Stomach smooth muscle (tissue), 2 donors: ENCODE measurements around the gene LY86.

Experiments used
- H3K27ac ChIP-seq: one replicate; pipeline ENCODE4 v1.7.0; 2013; ENCODE audit warnings: mild to moderate bottlenecking, low read length, inconsistent platforms
- H3K27me3 ChIP-seq, 2 donors: one replicate each; pipeline ENCODE4 v1.7.0; 2013; ENCODE audit warnings: low read length in 2 of 2; ENCODE audit not compliant: insufficient read depth in 2 of 2, control insufficient read depth in 1 of 2
- H3K36me3 ChIP-seq, 2 donors: one replicate each; pipeline ENCODE4 v1.7.0; 2013; ENCODE audit warnings: low read length in 2 of 2; ENCODE audit not compliant: control insufficient read depth in 2 of 2, insufficient read depth in 2 of 2
- H3K4me1 ChIP-seq: one replicate; pipeline ENCODE4 v1.7.0; 2013; ENCODE audit warnings: low read length; ENCODE audit not compliant: control insufficient read depth, insufficient read depth
- H3K4me3 ChIP-seq, 2 donors: one replicate each; pipeline ENCODE4 v1.7.0; 2013; ENCODE audit warnings: low read length in 2 of 2
- H3K9ac ChIP-seq, 2 donors: one replicate each; pipeline ENCODE4 v1.7.0; 2013; ENCODE audit warnings: low read length in 2 of 2, mild to moderate bottlenecking in 1 of 2
- H3K9me3 ChIP-seq, 2 donors: one replicate each; pipeline ENCODE4 v1.7.0; 2013; ENCODE audit warnings: low read length in 2 of 2; ENCODE audit not compliant: control insufficient read depth in 2 of 2
- donor health status: healthy.
- donor health status: Pancreatic carcinoma.

The LY86 gene

DNA sequence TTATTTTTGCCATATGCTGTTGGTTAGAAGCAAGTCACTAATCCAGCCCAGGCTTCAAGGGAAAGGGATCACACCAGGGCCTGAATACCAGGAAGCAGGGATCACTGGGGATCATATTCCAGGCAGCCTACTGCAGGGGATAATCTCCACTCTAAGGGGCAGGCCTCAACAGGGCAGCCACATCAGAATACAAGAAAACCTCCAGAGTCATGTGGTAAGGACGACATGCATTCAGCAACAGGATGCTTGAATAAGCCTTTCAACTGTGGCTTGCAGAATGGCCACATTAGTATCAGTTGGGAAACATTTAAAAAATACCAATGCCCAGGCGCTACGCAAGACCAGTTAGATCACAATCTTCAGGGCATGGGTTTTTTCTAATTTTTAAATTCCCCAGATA, 109.1 kb downstream of the LY86 start:
- no peaks in the 10 kb centered on the region for H3K27me3 ChIP-seq
- no peak overlapping the region for H3K4me3 ChIP-seq
- peaks cover 42% of the 10 kb centered on the region for H3K4me1 ChIP-seq
- no peak overlapping the region for H3K27ac ChIP-seq
- H3K36me3 ChIP-seq, result no peaks in the 10 kb centered on the region
- H3K9me3 ChIP-seq, result no peaks in the 10 kb centered on the region
- peak overlapping the region in 1 of 2 donors; percentile 30 for H3K9ac ChIP-seq

DNA sequence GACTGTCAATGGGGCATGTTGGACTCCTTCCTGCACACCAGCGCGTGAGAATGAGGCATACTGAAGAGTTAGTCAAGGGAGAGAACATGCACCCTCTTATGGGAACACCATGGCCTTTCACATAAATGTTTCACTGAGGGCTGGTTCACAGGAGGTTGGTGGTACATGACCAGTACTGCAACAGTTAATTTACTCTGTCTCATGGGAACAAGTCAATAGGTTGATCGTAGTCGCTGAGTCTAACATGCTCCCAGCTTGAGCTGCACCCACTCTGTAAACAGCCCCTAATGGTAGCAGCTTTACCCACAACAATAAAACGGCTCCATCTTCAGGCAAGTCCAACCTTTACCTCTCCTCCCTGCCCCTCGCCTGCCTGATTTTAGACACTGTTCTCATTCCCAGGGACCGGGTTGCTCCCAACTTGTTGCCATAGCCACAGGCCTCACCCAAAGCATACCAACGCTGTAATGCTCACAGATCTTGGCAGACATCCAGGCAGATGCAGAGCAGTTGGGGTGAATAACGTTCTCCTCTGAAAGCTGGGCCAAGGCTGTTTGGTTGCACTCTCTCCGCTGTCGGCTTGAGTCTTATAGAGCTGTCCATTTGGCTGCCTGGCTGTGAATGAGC, 111.3 kb downstream of the LY86 start:
- Histone ChIP-seq H3K27me3 (no peaks in the 10 kb centered on the region), H3K4me3 (peak overlapping the region in 1 of 2 donors; percentile 54), H3K36me3 (no peaks in the 10 kb centered on the region), H3K9me3 (no peaks in the 10 kb centered on the region), H3K4me1 (peaks cover 34% of the 10 kb centered on the region), H3K9ac (peak overlapping the region in 1 of 2 donors; percentile 36), H3K27ac (peak overlapping the region; percentile 53)

DNA sequence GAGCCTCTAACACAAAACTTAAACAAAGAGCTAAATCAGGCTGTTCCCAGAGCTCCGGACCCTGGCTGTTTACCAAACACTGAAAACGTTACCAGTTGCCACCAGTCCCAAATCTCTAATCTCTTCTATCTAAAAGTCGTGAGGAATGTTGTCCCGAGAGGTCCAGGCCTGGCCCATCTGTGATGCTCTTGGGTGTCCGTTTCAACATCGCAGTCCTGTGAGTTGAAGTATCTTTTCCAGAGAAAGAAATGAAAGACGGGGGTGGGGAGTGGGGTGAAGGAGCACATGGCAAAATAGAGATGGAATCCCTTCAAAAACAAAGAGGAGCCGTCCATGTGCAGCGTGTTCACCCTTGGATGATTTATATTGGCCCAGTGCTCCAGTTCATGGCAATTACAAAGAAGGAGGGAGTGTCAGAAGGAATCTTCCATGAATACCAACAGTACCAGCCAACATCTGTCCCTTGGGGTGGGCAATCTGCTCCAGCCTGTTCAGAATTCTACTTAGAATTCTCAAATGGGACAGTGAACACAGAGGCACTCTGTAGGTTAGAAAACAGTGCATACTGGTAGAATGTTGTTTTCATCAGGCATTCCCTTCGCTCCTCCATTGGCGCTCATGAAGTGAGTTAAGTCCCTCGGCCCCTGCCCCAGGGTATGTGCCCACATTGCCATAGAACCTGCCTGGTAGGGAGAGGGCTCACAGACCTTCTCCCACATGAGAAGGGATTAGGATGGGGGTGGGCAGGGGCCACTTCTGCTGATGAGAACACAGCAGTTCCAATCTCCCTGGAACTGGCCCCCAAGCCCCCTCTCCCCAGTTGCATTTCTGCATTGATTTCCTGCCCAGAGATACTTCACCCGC, 112.1 kb downstream of the LY86 start:
- peak overlapping the region in 1 of 2 donors; percentile 54 for H3K4me3 ChIP-seq
- peak overlapping the region; percentile 53 for H3K27ac ChIP-seq
- no peaks in the 10 kb centered on the region for H3K9me3 ChIP-seq
- peaks cover 27% of the 10 kb centered on the region for H3K4me1 ChIP-seq
- H3K36me3 ChIP-seq, result no peaks in the 10 kb centered on the region
- no peak overlapping the region for H3K9ac ChIP-seq
- no peaks in the 10 kb centered on the region for H3K27me3 ChIP-seq

DNA sequence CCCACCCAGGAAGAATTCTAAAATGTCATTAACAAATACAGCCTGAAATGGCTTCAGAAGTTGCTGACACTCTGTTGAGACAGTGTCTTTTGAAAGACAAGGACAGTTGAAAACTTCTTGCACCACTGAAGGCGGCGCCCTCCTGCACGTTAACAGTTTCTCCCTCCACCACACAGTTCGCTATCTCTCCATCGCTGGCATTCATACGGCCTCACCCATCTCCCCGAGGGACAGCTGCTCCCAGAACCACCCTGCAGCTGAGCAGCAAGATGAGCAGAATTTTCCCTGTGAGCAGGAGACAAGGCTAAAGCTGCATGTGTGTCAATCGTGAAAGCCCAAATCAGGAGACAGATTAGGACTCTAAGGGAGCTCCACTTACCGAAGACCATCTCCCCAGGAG, 113.3 kb downstream of the LY86 start:
- H3K27me3 ChIP-seq, result no peaks in the 10 kb centered on the region
- no peak overlapping the region for H3K27ac ChIP-seq
- H3K36me3 ChIP-seq, result no peaks in the 10 kb centered on the region
- peaks cover 18% of the 10 kb centered on the region for H3K4me1 ChIP-seq
- H3K4me3 ChIP-seq, result no peak overlapping the region
- H3K9ac ChIP-seq, result no peak overlapping the region
- no peaks in the 10 kb centered on the region for H3K9me3 ChIP-seq

DNA sequence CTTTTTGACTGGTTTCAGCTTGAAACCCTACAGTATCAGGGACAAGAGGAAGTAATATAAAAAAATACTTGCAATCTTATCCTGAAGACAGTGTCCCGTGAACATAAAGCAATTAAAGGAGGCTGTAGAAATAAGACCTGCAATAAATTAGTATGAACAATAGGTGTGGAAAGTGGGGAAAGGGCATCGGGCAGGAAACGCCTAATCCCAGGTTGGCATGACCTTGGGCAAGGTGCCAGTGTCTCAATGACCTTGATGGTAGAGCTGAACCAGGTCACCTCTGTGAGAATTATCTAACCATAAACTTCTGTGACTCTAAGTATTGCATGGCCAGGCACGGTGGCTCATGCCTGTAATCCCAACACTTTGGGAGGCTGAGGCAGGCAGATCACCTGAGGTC, 115.2 kb downstream of the LY86 start:
- Histone ChIP-seq H3K9me3 (no peaks in the 10 kb centered on the region), H3K27ac (no peak overlapping the region), H3K9ac (no peak overlapping the region), H3K36me3 (no peaks in the 10 kb centered on the region), H3K27me3 (no peaks in the 10 kb centered on the region), H3K4me1 (peaks cover 14% of the 10 kb centered on the region), H3K4me3 (no peak overlapping the region)
